Astrocyte of the hippocampus (primary cell): ENCODE results near the gene CHSY1.
"Not testable (repeated sequence)": the region's sequence is repeated elsewhere in the genome, so short reads cannot be mapped to it uniquely, and the experiment has no call there.

Experiments used
- DNase-seq: peaks from one replicate; pipeline ENCODE4 v3.0.0; 2011; ENCODE audit warnings: low read depth, low spot score

Gene CHSY1, protein sequence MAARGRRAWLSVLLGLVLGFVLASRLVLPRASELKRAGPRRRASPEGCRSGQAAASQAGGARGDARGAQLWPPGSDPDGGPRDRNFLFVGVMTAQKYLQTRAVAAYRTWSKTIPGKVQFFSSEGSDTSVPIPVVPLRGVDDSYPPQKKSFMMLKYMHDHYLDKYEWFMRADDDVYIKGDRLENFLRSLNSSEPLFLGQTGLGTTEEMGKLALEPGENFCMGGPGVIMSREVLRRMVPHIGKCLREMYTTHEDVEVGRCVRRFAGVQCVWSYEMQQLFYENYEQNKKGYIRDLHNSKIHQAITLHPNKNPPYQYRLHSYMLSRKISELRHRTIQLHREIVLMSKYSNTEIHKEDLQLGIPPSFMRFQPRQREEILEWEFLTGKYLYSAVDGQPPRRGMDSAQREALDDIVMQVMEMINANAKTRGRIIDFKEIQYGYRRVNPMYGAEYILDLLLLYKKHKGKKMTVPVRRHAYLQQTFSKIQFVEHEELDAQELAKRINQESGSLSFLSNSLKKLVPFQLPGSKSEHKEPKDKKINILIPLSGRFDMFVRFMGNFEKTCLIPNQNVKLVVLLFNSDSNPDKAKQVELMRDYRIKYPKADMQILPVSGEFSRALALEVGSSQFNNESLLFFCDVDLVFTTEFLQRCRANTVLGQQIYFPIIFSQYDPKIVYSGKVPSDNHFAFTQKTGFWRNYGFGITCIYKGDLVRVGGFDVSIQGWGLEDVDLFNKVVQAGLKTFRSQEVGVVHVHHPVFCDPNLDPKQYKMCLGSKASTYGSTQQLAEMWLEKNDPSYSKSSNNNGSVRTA

DNA sequence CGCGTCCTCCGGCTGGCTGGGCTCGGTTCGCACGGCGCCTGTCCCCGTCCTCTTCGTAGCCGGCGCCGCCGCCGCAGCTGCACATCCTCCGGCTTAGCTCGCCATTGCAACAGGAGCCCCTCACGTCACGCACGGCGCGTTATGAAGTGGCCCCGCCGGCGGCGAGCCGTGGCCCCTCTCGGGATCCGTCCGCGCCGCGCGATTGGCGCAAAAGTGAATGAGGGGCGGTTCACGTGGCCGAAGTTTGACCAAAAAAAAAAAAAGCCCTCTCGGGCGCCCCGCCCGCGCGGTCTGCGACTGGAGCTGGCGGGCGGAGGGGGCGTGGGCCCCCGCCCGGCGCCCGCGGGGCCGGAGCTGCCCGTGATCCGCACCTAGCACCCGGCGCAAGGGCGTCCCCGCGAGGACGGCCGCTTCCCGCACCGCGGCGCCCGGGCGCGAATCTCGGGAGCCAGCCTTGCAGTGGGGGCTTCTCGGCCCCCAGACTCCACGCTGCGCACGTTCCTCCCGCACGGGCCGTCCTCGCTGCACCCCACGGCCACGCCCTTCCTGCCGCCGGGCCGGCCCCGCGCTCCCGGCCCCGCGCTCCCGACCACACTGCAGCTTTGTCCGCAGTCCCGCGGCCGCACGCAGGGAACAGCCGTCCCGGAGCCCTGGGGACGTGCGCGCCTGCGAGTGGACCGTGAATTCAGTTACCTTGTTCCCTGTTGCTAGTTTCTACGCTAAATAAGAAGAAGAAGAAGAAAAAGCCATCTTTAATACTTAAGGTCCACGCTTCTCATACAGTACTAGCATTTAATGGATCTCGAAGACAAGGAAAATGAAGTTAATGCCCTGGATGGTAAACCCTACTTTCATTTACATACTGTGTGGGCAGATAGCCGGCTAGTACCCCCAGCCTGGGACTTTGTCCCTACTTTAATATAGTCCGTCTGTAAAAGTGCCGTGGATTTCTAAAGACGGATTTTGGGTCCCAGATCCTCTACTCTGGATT lies at the start of gene CHSY1:
Gene CHSY1, minus strand, starts transcription at position 219 of the 991 bp plus-strand sequence. CDS start 592 bp downstream, outside the sequence.
- DNase-seq = peak; percentile 97

GRCh38 chr15:101296418-101297405 lies 44.9 kb upstream of the CHSY1 start:
- no peak for DNase-seq

GRCh38 chr15:101295607-101296161 lies 43.8 kb upstream of the CHSY1 start:
- no peak for DNase-seq

DNA sequence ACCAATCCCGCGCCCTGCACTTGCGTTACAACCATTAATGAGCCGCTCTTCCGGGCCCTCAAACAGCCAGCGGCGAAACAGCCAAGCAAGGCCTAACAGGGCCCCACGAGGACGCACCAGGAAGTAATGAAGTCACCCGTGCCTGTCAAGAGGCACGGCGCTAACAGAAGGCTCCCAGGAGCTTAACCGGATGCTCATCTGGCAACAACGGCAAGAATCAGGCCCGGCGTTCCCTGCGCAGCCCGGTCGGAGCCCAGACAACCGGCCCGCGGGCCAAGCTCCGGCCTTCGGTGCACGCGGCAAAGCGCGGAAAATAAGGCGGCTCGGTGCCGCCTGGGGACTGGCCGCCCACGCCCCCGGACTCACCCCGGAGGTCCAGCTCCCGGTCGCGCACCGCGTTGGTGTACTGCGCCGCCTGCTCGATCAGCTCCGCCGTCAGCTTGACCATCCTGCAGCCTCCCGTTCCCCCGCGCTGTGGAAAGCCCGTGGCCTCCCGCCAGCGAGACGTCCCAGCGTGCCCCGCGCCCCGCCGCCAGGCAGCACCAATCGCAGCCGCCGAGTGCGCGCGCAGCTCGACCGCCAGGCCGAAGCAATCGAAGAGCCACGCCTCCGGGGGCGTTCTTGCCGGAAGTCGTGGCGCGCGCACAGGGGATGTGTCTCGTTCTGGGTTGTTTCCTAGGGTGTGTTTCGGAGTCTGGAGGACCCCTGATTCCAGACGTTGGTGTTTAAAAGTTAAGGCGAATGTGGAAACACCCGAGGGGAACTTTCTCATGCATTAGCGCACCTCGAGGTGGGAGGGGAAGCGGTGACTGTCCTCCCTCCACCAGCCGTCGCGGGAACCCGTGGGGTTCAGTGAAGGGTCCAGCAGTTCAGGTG lies 43.1 kb upstream of the CHSY1 start, which contains the start of gene SNRPA1:
Gene SNRPA1, minus strand, starts transcription at position 518 of the 876 bp plus-strand sequence. Its CDS starts 70 bp downstream, at position 448.
- peak; percentile 99 for DNase-seq

DNA sequence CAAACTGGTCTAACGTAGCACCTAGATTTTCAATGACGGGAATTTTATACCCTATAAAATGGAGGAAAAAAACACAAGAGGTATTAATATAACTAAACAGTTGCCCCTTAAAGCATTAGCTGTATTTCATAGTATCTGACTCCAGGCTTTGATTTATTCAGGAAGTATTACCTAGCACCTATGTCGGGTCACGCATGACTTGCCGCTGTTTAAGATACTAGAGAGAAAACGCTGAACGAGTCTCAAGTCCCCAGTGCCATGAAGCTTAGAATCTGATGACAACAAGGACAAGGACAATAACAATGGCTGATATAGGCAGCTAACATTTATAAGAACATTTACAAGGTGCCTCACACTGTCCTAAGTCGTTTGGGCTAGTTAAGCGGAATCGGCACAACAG lies 41.3 kb upstream of the CHSY1 start:
- no peak for DNase-seq

- DNase-seq = peak; percentile 38
Measured at GRCh38 chr15:101288905-101289513, 37.2 kb upstream of the CHSY1 start.

- not testable (repeated sequence) for DNase-seq
Measured at GRCh38 chr15:101287342-101287741, 35.5 kb upstream of the CHSY1 start.

GRCh38 chr15:101286471-101287114 lies 34.7 kb upstream of the CHSY1 start:
- no peak for DNase-seq

DNA sequence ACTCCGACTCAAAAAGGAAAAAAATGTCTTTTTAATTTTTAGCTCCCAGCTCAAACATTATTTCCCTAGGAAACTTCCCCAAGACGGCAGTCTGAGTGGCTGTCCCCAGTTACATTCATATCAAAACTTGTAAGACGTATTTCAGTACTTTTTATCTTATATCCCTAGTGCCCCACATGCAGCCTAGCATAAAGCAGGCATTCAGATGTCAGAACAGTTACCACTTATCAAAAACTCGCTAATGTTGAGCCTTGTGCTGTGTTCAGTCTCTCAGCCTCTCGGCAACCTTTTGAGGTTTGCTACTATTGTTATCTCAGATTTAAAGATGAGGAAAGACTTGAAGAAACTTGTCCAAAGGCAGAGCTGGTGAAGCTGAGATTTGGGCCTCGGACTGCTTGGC lies 32.1 kb upstream of the CHSY1 start:
- no peak for DNase-seq

DNA sequence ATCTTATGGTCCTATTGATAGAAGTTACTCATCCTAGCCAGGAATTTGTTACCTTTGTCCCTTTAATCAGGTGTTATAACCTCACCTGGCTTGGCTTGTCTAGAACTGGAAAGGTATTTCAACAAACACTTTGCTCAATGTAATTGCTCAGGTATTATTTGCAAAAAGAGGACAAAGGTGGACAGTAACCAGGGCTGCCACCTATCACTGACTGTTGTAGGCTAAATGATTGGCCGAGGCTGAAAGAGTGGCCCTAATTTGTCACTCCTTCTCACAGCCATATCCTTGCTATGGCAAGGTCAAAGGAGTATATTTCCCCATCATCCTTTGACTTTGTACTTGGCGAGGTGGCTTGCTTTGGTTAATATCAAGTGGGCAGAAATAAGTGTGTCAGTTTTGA lies 28.2 kb upstream of the CHSY1 start:
- DNase-seq = no peak

- DNase-seq = no peak
Measured at GRCh38 chr15:101277943-101278564, 26.2 kb upstream of the CHSY1 start.

DNA sequence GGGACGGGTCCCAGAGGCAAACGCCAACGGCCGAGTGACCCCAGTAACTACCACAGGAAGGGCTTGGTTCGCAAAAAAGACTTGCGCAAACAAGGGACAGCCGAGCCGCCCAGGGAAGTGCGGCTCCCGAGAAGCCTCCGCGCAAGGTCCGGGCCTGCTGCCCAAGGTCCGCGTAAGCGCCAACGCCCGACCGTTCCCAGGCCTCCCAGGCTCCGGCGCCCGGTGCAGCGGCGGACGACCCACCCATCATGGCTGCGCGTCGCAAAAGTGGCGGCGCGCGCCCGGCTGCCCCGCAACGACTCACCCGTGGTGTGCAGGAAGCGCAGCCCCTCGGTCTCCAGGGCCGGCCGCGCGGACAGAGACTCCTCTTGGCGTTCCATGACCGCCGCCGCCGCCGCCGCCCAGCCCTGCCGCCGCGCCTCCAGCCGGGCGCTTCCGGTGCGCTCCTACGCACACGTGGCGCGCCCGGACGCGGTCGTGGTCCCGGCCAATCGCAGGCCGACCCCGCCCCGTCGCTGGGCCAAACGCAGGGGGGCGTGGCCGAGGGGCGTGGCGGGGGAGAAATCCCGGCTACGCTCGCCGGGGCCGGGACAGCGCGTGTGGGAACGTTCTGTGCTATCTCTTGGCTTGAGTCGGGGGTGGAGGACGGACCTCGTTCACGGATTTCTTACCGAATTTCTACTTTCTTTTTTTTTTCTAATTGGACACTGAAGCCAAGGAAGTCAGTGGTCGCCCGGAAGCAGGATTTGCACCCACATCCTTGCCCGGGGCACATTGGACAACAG lies 25.4 kb upstream of the CHSY1 start, which contains the start of gene SELENOS:
Gene SELENOS, minus strand, starts transcription at position 448 of the 785 bp plus-strand sequence. Its CDS starts 68 bp downstream, at position 380.
- DNase-seq = peak; percentile 97

DNA sequence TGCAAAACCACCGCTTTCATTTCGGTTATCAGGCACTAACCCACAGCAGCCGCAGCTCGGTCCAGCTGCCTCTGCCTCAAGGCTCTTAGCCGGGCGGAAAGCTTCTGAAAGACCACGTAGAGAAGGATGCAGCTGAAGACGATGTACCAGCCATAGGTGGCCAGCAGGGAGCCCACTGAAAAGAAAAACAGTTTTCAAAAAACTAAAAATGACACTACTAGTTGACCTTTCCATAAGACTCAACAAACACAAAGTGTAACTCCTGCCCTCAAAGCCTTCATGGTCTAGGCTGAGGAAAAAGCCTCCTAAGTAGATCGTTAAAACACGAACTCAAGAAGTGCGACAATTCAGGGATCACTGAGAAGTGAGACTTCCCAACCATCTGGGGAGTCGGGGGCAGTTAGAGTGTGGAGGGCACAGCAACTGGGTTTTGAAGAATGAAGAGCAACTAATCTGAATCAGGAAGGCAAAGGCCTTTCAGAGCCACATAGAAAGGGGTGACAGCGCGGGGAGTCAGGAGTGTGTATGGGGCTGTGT lies 24.7 kb upstream of the CHSY1 start:
- DNase-seq = peak; percentile 60

DNA sequence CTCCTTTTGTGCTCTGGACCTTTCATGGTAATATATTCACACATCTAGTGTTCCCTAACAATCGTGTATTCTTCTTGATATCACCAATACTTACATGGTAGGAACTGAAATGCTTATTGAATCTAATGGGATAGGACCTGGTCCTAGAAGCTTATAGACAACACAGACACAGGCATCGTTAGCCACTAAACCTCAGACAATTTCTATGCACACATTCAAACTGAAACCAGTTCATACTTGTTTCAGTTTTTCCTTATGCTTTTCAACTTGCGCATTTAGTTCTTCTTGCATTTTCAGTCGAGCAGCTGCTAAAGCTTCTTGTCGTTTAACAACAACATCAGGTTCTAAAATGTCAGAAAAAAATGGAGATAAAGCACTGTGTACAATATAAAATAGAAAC lies 23.2 kb upstream of the CHSY1 start:
- no peak for DNase-seq

GRCh38 chr15:101273534-101273933 lies 21.7 kb upstream of the CHSY1 start:
- no peak for DNase-seq

DNA sequence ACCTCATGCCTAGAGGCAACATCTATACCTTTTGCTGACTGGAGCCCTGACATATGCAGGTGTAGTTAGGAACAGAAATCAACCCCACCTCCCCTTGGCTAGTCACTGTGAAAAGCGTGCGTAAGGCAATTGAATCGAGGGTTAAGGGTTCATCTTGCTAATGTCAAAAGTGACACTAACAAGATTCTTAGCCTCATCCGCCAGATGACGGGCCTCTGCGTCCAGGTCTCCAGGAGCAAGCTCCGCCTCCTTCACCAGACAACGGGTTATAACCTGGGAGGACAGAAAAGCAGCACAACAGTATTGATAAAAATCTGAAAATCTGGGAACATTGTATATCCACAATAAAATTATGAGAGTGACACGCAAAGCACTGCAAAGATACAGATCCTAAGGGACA lies 20.7 kb upstream of the CHSY1 start:
- no peak for DNase-seq
